Lung (tissue), 12 donors: Measurements from ENCODE around the gene ZRANB3. TPM values are rescaled to one million over a fixed set of nuclear protein-coding genes. Genes with fewer than 3 reads are reported as not detected.
A peak's percentile ranks its signal among the peaks of the same experiment; 100 is the strongest.

Experiments used
- ATAC-seq: fragments of 200-7000 bp; cut with Tn5 transposase; one replicate; pipeline ENCODE4 v1.9.1; 2020; ENCODE audit warnings: moderate number of reproducible peaks; ENCODE audit not compliant: insufficient read depth, low FRiP score
- DNase-seq, 3 donors: peaks; one replicate each; pipeline ENCODE4 v3.0.0-alpha.2; 2013 to 2017
- H3K27ac ChIP-seq, 2 donors: one replicate each; pipeline ENCODE4 v1.5.1; 2013; ENCODE audit warnings: mild to moderate bottlenecking in 2 of 2, moderate library complexity in 2 of 2, control low read depth in 1 of 2, inconsistent platforms in 1 of 2, low read depth in 1 of 2, low read length in 1 of 2
- H3K27me3 ChIP-seq, 3 donors: one replicate each; pipeline ENCODE4 v1.5.1; 2013; ENCODE audit warnings: low read length in 2 of 3; ENCODE audit not compliant: control insufficient read depth in 3 of 3, insufficient read depth in 3 of 3
- H3K36me3 ChIP-seq, 4 donors: one replicate each; pipeline ENCODE4 v1.5.1; 2013; ENCODE audit warnings: low read length in 4 of 4, mild to moderate bottlenecking in 1 of 4, moderate library complexity in 1 of 4; ENCODE audit not compliant: control insufficient read depth in 4 of 4, insufficient read depth in 4 of 4
- H3K4me1 ChIP-seq, 5 donors: one replicate each; pipeline ENCODE4 v1.5.1; 2013; ENCODE audit warnings: low read length in 5 of 5, mild to moderate bottlenecking in 2 of 5, moderate library complexity in 1 of 5; ENCODE audit not compliant: control insufficient read depth in 5 of 5, insufficient read depth in 5 of 5
- H3K4me3 ChIP-seq: one replicate; pipeline ENCODE4 v1.5.1; 2013; ENCODE audit warnings: mild to moderate bottlenecking, control low read depth, moderate library complexity
- H3K9ac ChIP-seq, 2 donors: one replicate each; pipeline ENCODE4 v1.5.1; 2013; ENCODE audit warnings: low read length in 2 of 2, control low read depth in 1 of 2; ENCODE audit not compliant: insufficient read depth in 1 of 2
- H3K9me3 ChIP-seq, 4 donors: one replicate each; pipeline ENCODE4 v1.5.1; 2013; ENCODE audit warnings: low read length in 3 of 4, mild to moderate bottlenecking in 1 of 4, moderate library complexity in 1 of 4; ENCODE audit not compliant: control insufficient read depth in 4 of 4, insufficient read depth in 3 of 4
- WGBS, 2 donors: extraction: QIAGEN DNeasy Blood & Tissue Kit; methylation state at CpG; one replicate each; pipeline ENCODE4 v1.1.7; 2013; 5-methylcytosine and 5-hydroxymethylcytosine counted together
- polyA plus RNA-seq, 2 donors: library from polyadenylated mRNA; stranded (reverse); fragments of 200-250 nt; gene quantifications; one replicate each; pipeline ENCODE4 v1.2.1, GENCODE V29; 2013
- total RNA-seq, 2 donors: library from RNA; depleted of rRNA in 1 of 2; stranded (reverse); fragments of >200 nt in 1 of 2; gene quantifications; one replicate each; pipeline ENCODE4 v1.2.1, GENCODE V29; 2014 to 2021
- TF ChIP-seq, protein P1 (sequence below): IDR thresholded peaks from 2 replicates; pipeline ENCODE4 v1.5.1; 2012; ENCODE audit warnings: mild to moderate bottlenecking; ENCODE audit errors: control extremely low read depth, extremely low read depth
- donor health status: control.
- donor health status: control.
- donor health status: Bipolar disorder and iron deficiency.
- donor health status: healthy.
- donor health status: DM: yes; HTN: yes; CAD: no.

ZRANB3 gene
- total and polyA plus RNA-seq, 4 donors, result 1.3 to 14.9 (median 3.3) TPM

GRCh38 chr2:135532581-135532980 is 1.6 kb upstream of the ZRANB3 start:
- ATAC-seq (no peak), DNase-seq (peak in 2 of 3 donors; percentile 14 to 25)
- H3K27me3 ChIP-seq, result no peaks in the 10 kb centered on the region
- H3K9ac ChIP-seq, result peak overlapping the region in 1 of 2 donors; percentile 67
- peaks cover 0 to 15% (median 5%) of the 10 kb centered on the region in 5 donors for H3K4me1 ChIP-seq
- H3K4me3 ChIP-seq, result no peak overlapping the region
- H3K36me3 ChIP-seq, result no peaks in the 10 kb centered on the region
- no peak overlapping the region for H3K27ac ChIP-seq
- TF ChIP-seq, protein P1, sequence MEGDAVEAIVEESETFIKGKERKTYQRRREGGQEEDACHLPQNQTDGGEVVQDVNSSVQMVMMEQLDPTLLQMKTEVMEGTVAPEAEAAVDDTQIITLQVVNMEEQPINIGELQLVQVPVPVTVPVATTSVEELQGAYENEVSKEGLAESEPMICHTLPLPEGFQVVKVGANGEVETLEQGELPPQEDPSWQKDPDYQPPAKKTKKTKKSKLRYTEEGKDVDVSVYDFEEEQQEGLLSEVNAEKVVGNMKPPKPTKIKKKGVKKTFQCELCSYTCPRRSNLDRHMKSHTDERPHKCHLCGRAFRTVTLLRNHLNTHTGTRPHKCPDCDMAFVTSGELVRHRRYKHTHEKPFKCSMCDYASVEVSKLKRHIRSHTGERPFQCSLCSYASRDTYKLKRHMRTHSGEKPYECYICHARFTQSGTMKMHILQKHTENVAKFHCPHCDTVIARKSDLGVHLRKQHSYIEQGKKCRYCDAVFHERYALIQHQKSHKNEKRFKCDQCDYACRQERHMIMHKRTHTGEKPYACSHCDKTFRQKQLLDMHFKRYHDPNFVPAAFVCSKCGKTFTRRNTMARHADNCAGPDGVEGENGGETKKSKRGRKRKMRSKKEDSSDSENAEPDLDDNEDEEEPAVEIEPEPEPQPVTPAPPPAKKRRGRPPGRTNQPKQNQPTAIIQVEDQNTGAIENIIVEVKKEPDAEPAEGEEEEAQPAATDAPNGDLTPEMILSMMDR, result no peak
- 52 to 64% methylated on average over 3 of the region's 3 CpGs for WGBS, 2 donors
- H3K9me3 ChIP-seq, result no peaks in the 10 kb centered on the region

DNA sequence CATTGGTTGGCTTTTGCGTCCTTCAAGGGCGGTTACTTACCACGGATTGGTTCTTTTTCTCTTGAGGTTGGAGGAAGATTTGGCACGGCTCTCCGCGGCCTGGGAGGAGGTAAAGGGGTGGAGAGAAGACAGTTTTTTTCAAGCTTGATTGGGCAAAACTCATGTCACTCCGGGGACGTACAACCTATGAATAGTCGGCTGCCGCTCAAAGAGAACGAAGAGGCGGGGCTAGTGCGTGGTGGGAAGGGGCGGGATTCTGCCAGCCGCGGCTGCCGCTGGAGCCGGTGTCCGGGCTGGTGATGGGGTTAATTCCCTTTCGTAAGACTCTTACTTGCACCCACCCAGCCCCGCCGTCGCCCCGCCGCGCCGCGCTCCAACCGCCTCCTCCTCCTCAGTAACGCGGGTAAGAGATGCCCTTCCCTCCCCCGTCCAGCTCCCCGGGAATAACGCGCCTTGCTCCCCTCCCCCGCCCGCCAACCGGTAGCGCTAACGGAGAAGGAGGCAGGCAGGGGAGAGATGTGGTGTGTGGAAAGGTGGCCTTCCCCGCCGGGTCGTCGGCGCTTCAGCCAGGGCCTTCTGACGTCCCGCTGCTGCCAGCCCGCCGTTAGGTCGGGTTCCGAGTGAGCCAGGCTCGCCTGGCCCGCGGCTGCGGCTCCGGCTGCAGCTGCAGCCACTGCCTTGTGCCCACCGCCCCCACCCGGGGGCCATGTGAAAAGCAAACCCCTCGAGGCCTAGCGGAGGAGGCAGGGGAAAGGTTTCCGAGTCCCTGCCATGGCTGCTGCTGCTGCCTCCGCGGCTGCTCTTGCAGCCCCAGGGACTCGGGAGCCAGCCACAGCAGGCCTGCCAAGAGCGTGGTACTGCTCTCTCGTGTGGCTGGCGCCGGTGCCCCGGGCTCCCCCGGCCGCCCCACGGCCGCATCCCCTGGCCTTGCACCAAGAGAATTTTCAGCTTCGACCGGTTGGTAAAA is 496 bp upstream of the ZRANB3 start, which contains the start of gene R3HDM1:
Gene R3HDM1, plus strand, starts transcription at position 254 of the 967 bp plus-strand sequence. CDS start 73,362 bp downstream, outside the sequence.
- 0 to 1% methylated on average over 62 to 75 of the region's 75 CpGs for WGBS, 2 donors
- peak; percentile 94 for ATAC-seq
- TF ChIP-seq, protein P1, result no peak
- DNase-seq, result peak; percentile 99 to 100 (median 100)
- Histone ChIP-seq H3K4me3 (peak within 1 kb of the TSS; percentile 92), H3K36me3 (no peaks in the 10 kb centered on the region), H3K4me1 (peaks cover 0 to 15% (median 5%) of the 10 kb centered on the region in 5 donors), H3K9me3 (no peaks in the 10 kb centered on the region), H3K27ac (peak within 1 kb of the TSS; percentile 85 to 92), H3K9ac (peak within 1 kb of the TSS; percentile 51 to 99), H3K27me3 (no peaks in the 10 kb centered on the region)

GRCh38 chr2:135528006-135528405 is 3.0 kb downstream of the ZRANB3 start:
- no peak overlapping the region for H3K9ac ChIP-seq
- TF ChIP-seq, protein P1, result no peak
- H3K36me3 ChIP-seq, result no peaks in the 10 kb centered on the region
- H3K27ac ChIP-seq, result no peak overlapping the region
- ATAC-seq (no peak), DNase-seq (no peak)
- 70 to 93% methylated on average over 3 of the region's 3 CpGs for WGBS, 2 donors
- H3K27me3 ChIP-seq, result no peaks in the 10 kb centered on the region
- H3K9me3 ChIP-seq, result no peaks in the 10 kb centered on the region
- H3K4me1 ChIP-seq, result peaks cover 0 to 13% (median 5%) of the 10 kb centered on the region in 5 donors
- H3K4me3 ChIP-seq, result no peak overlapping the region
